Endothelial cell (in vitro differentiated cells): ENCODE measurements around the gene DGUOK. TPM values are rescaled to one million over a fixed set of nuclear protein-coding genes. Genes with fewer than 3 reads are reported as not detected.
A peak's percentile ranks its signal among the peaks of the same experiment; 100 is the strongest.
"Not testable (repeated sequence)": the region's sequence is repeated elsewhere in the genome, so short reads cannot be mapped to it uniquely, and the experiment has no call there.

Source experiments
- DNase-seq: peaks from one replicate; pipeline ENCODE4 v3.0.0; 2021; ENCODE audit warnings: low spot score
- H3K27ac Mint-ChIP-seq: one replicate; pipeline ENCODE4 v1.8.0; 2021; ENCODE audit warnings: mixed read lengths, inconsistent platforms; ENCODE audit not compliant: unreplicated experiment
- H3K27me3 Mint-ChIP-seq: one replicate; pipeline ENCODE4 v1.8.0; 2021; ENCODE audit warnings: mild to moderate bottlenecking, moderate library complexity, mixed read lengths, inconsistent platforms; ENCODE audit not compliant: unreplicated experiment
- H3K36me3 Mint-ChIP-seq: one replicate; pipeline ENCODE4 v1.8.0; 2021; ENCODE audit warnings: mild to moderate bottlenecking, low read depth, mixed read lengths, inconsistent platforms; ENCODE audit not compliant: unreplicated experiment
- H3K4me1 Mint-ChIP-seq: one replicate; pipeline ENCODE4 v1.8.0; 2021; ENCODE audit warnings: mild to moderate bottlenecking, mixed read lengths, inconsistent platforms; ENCODE audit not compliant: unreplicated experiment
- H3K4me3 Mint-ChIP-seq: one replicate; pipeline ENCODE4 v1.8.0; 2021; ENCODE audit warnings: mild to moderate bottlenecking, mixed read lengths, inconsistent platforms; ENCODE audit not compliant: unreplicated experiment
- H3K9me3 Mint-ChIP-seq: one replicate; pipeline ENCODE4 v1.8.0; 2021; ENCODE audit warnings: mixed read lengths, inconsistent platforms; ENCODE audit not compliant: unreplicated experiment
- CTCF ChIP-seq: fragments of 200-600 bp; sonication (generic); IDR thresholded peaks from one replicate; pipeline ENCODE4 v1.5.0; 2021; ENCODE audit warnings: antibody characterized with exemption; ENCODE audit not compliant: unreplicated experiment
- long read RNA-seq: library from polyadenylated mRNA; unstranded; transcript quantifications from one replicate; pipeline ENCODE4 v2.0.0, GENCODE V29; 2020; ENCODE audit not compliant: unreplicated experiment
- total RNA-seq: library from RNA; stranded (reverse); fragmentation: NEBNext Ultra II Directional; extraction: Animal tissue kit (Norgen Biotek cat#: 25700); gene quantifications from one replicate; pipeline ENCODE4 v1.2.1, GENCODE V29; 2021; ENCODE audit not compliant: unreplicated experiment

The DGUOK gene
- total RNA-seq: 68.3 TPM
- long read RNA-seq, transcript DGUOK-202 (5 exons, 880 nt): minor isoform, 16 of 71 reads
- long read RNA-seq, transcript DGUOK-203 (4 exons, 703 nt): minor isoform, 16 of 71 reads
- long read RNA-seq, transcript DGUOK-201 (7 exons, 1,144 nt): major isoform, 17 of 71 reads
- long read RNA-seq, transcript DGUOK-208 (6 exons, 1,029 nt): minor isoform, 13 of 71 reads
- long read RNA-seq, partial matches to known transcripts: 2 of 71 reads
- long read RNA-seq, other reads (novel, unspliced or antisense): 7 of 71 reads

- DNase-seq: peak; percentile 90
- peak within 1 kb of the TSS; percentile 98 for H3K27ac Mint-ChIP-seq
- peaks cover 12% of the 10 kb centered on the region for H3K27me3 Mint-ChIP-seq
- no peak for TF ChIP-seq CTCF
- peaks cover 25% of the 10 kb centered on the region for H3K4me1 Mint-ChIP-seq
- peak within 1 kb of the TSS; percentile 88 for H3K4me3 Mint-ChIP-seq
- H3K36me3 Mint-ChIP-seq: peaks cover 8% of the 10 kb centered on the region
- no peaks in the 10 kb centered on the region for H3K9me3 Mint-ChIP-seq
These were observed at the start of gene DGUOK for GRCh38 chr2:73926493-73927327. DGUOK (plus strand) TSS chr2:73926880; CDS start chr2:73926911, 31 bp downstream.

DNA sequence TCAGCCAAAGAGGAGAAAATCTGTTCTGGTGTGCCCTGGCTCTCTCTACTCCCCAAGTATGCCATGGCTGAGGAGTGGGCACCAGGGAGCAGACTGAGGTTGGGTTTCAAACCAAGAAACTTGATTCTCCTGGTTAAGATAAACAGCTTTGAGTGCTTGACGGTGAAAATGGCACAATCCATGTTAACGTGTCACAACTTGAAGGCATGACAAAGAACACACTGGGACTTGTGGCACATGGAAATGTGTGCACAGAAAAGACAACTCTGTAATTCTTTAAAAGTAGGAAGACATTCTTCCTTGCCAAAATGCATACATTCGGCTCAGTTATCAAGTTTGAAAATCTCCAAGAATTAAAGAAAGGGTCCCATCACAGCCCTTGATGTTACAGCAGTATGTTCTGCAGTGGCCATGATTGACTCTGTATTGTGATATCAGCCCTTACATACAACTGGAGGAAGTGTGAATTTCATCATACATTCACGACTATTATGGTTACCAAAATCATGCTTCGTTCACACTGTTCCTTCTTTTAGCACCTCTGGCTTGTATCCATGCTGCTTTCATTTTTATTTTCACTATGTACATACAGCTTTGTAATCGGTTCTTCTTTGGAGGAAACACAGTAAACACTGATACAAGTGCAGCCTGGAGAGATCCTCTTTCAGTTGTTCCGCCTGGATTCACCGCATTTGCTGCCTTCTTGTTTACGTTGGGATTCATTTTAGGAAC is 49.4 kb upstream of the DGUOK start:
- Mint-ChIP-seq H3K4me3 (no peak overlapping the region), H3K36me3 (no peaks in the 10 kb centered on the region), H3K9me3 (no peaks in the 10 kb centered on the region), H3K4me1 (no peaks in the 10 kb centered on the region), H3K27me3 (no peaks in the 10 kb centered on the region), H3K27ac (no peak overlapping the region)
- TF ChIP-seq CTCF: no peak
- no peak for DNase-seq

DNA sequence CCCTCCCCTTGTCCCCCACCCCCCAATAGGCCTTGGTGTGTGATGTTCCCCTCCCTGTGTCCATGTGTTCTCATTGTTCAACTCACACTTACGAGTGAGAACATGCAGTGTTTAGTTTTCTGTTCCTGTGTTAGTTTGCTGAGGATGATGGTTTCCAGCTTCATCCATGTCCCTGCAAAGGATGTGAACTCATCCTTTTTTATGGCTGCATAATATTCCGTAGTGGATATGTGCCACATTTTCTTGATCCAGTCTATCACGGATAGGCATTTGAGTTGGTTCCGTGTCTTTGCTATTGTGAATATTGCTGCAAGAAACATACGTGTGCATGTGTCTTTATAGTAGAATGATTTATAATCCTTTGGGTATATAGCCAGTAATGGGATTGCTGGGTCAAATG is 48.7 kb upstream of the DGUOK start:
- not testable (repeated sequence) for H3K27ac Mint-ChIP-seq, H3K9me3 Mint-ChIP-seq, H3K4me1 Mint-ChIP-seq, H3K36me3 Mint-ChIP-seq, H3K4me3 Mint-ChIP-seq, H3K27me3 Mint-ChIP-seq, DNase-seq

DNA sequence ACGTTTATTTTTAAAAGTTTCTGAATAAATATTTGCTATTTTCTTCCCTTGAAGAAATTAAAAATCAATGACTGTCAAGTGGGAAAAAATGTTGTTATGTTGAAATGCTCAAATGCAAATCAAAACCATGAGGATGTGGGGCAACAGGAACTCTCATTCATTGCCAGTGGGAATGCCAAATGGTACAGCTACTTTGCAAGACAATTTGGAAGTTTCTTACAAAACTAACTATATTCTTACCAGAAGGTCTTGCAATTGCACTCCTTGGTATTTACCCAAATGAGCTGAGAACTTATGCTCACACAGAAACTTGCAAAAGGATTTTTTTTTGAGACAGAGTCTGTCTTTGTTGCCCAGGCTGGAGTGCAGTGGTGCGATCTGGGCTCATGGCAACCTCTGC is 41.3 kb upstream of the DGUOK start:
- Mint-ChIP-seq H3K27me3 (peaks cover 2% of the 10 kb centered on the region), H3K4me1 (peaks cover 2% of the 10 kb centered on the region), H3K27ac (no peak overlapping the region), H3K9me3 (no peaks in the 10 kb centered on the region), H3K36me3 (no peaks in the 10 kb centered on the region), H3K4me3 (no peak overlapping the region)
- no peak for DNase-seq
- TF ChIP-seq CTCF: no peak

DNA sequence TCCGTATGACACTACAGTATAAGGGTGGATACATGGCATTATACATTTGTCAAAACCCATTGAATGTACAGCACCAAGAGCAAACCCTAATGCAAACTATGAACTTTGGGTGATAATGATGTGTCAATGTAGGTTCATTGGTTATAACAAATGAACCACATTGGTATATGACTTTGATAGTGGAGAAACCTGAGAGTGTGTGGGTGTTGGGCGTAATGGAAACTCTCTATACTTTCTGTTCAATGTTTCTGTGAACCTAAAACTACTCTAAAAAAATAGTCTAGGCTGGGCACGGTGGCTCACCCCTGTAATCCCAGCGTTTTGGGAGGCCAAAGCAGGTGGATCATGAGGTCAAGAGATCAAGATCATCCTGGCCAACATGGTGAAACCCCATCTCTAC is 40.3 kb upstream of the DGUOK start:
- no peak for DNase-seq
- Mint-ChIP-seq H3K27me3 (peaks cover 4% of the 10 kb centered on the region), H3K4me3 (no peak overlapping the region), H3K36me3 (no peaks in the 10 kb centered on the region), H3K4me1 (peaks cover 2% of the 10 kb centered on the region), H3K9me3 (no peaks in the 10 kb centered on the region), H3K27ac (no peak overlapping the region)
- no peak for TF ChIP-seq CTCF

DNA sequence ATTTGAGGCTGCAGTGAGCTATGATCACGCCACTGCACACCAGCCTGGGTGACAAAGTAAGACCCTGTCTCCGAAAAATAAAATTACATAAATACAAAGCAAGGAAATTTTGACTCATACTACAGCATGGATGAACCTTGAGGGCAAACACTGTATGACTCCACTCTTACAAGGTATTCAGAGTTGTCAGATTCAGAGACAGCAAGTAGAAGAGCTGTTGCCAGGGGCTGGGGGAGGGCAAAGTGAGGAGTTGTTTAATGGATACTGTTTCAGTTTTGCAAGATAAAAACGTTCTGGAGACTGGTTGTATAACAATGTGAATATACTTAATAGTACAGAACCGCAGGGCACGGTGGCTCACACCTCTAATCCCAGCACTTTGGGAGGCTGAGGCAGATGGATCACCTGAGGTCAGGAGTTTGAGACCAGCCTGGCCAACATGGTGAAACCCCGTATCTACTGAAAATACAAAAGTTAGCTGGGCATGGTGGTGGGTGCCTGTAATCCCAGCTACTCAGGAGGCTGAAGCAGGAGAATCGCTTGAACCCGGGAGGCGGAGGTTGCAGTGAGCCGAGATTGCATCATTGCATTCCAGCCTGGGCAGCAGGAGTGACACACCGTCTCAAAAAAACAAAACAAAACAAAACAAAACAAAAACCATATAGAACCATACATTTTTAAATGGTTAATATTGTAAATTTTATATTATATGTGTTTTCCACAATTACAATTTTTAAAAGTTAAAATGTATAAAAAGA is 38.9 kb upstream of the DGUOK start:
- not testable (repeated sequence) for H3K9me3 Mint-ChIP-seq, H3K4me3 Mint-ChIP-seq

More for the DNA sequence above, 38.9 kb upstream of the DGUOK start:
- not testable (repeated sequence) for DNase-seq, H3K4me1 Mint-ChIP-seq, H3K27me3 Mint-ChIP-seq, H3K27ac Mint-ChIP-seq, H3K36me3 Mint-ChIP-seq
